Neural crest cell (in vitro differentiated cells): ENCODE measurements around the gene TCEAL8. TPM values are rescaled to one million over a fixed set of nuclear protein-coding genes. Genes with fewer than 3 reads are reported as not detected.
A peak's percentile ranks its signal among the peaks of the same experiment; 100 is the strongest.
"Not testable (repeated sequence)": the region's sequence is repeated elsewhere in the genome, so short reads cannot be mapped to it uniquely, and the experiment has no call there.

ENCODE experiments used
- DNase-seq: peaks from one replicate; pipeline ENCODE4 v3.0.0; 2021; ENCODE audit warnings: low read depth, mixed read lengths, low spot score
- H3K27ac Mint-ChIP-seq: one replicate; pipeline ENCODE4 v1.8.0; 2021; ENCODE audit warnings: mild to moderate bottlenecking, mixed read lengths; ENCODE audit not compliant: unreplicated experiment
- H3K27me3 Mint-ChIP-seq: 2 replicates; pipeline ENCODE4 v1.8.0; 2021; ENCODE audit warnings: low read depth, mild to moderate bottlenecking, mixed read lengths
- H3K36me3 Mint-ChIP-seq: 2 replicates; pipeline ENCODE4 v1.8.0; 2021; ENCODE audit warnings: low read depth, mild to moderate bottlenecking, mixed read lengths
- H3K4me1 Mint-ChIP-seq: 2 replicates; pipeline ENCODE4 v1.8.0; 2021; ENCODE audit warnings: mixed read lengths
- H3K4me3 Mint-ChIP-seq: one replicate; pipeline ENCODE4 v1.8.0; 2021; ENCODE audit warnings: mild to moderate bottlenecking, mixed read lengths
- H3K9me3 Mint-ChIP-seq: 2 replicates; pipeline ENCODE4 v1.8.0; 2021; ENCODE audit warnings: mixed read lengths
- total RNA-seq: library from RNA; stranded (reverse); gene quantifications from 2 replicates; pipeline ENCODE4 v1.2.1, GENCODE V29; 2021
- TF ChIP-seq, protein P1 (sequence below): fragments of 200-600 bp; sonication (generic); conservative IDR thresholded peaks from 2 replicates; pipeline ENCODE4 v1.5.0; 2021; ENCODE audit warnings: antibody characterized with exemption, mild to moderate bottlenecking

Gene TCEAL8
- total RNA-seq, 1 donor from 2014 or later: 58.0 TPM

DNA sequence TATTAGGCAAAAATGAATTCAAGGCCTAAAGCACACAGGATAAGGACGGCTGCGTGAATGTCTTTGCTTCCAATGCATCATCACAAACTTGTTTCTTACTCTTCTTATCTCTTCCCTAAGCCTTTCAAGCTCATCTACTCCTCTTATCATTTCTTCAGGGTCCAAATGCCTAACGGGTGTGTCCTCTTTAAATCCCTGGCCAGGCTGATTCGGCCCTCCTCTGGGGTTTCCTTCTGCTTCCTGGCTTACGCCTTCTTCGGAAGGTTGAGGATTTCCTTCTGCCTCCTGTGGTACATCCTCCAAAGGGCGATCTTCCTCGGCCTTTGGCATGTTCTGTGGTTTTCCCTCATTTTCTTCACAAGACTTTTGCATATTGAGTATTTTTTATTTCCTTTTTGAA, 1.3 kb downstream of the TCEAL8 start:
- Mint-ChIP-seq H3K4me1 (peaks cover 19% of the 10 kb centered on the region), H3K36me3 (peaks cover 4% of the 10 kb centered on the region), H3K27ac (peak overlapping the region; percentile 99), H3K9me3 (no peaks in the 10 kb centered on the region), H3K27me3 (no peaks in the 10 kb centered on the region), H3K4me3 (peak overlapping the region; percentile 95)
- TF ChIP-seq, protein P1, sequence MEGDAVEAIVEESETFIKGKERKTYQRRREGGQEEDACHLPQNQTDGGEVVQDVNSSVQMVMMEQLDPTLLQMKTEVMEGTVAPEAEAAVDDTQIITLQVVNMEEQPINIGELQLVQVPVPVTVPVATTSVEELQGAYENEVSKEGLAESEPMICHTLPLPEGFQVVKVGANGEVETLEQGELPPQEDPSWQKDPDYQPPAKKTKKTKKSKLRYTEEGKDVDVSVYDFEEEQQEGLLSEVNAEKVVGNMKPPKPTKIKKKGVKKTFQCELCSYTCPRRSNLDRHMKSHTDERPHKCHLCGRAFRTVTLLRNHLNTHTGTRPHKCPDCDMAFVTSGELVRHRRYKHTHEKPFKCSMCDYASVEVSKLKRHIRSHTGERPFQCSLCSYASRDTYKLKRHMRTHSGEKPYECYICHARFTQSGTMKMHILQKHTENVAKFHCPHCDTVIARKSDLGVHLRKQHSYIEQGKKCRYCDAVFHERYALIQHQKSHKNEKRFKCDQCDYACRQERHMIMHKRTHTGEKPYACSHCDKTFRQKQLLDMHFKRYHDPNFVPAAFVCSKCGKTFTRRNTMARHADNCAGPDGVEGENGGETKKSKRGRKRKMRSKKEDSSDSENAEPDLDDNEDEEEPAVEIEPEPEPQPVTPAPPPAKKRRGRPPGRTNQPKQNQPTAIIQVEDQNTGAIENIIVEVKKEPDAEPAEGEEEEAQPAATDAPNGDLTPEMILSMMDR: no peak
- DNase-seq: no peak

DNA sequence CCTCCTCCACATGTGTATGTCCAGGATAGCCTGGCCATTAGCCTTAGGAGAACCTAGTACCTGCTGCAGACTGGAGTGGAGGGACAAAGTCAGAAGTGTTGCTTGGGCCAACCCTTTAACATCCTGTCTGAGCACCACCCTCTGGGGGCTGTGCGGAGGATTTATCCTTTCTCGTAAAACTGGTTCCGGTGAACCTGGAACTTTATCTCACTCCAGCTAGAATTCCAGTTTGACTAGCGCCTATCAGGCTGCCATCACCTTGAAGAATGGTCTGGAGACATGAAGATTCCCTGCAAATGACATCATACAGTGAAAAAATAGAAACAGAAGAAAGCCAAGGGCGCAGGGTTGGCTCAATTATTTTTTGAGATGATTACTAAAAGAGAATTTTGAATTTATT, 4.0 kb downstream of the TCEAL8 start:
- H3K4me3 Mint-ChIP-seq: no peak overlapping the region
- H3K27me3 Mint-ChIP-seq: no peaks in the 10 kb centered on the region
- peaks cover 19% of the 10 kb centered on the region for H3K4me1 Mint-ChIP-seq
- H3K27ac Mint-ChIP-seq: no peak overlapping the region
- peaks cover 4% of the 10 kb centered on the region for H3K36me3 Mint-ChIP-seq
- no peak for DNase-seq
- no peaks in the 10 kb centered on the region for H3K9me3 Mint-ChIP-seq
- TF ChIP-seq, protein P1: no peak

DNA sequence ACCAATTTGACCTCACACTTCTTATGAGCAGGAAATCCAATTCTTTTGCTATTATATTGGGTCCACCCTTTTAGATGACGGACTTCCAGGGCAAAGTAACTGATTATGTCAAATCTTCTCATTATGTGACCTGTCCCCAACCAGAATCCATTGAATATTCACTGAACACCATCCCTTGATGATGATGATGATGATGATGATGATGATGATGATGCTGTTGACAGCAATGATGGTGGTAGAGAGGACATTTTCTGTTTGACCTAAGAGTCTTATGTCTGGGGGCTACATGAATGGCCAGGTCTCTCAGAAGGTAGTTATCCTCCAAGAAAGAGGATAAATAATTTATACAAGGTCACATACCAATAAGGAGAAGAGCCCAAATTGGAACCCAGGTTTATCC, 5.2 kb downstream of the TCEAL8 start:
- TF ChIP-seq, protein P1: no peak
- no peaks in the 10 kb centered on the region for H3K9me3 Mint-ChIP-seq
- peaks cover 4% of the 10 kb centered on the region for H3K36me3 Mint-ChIP-seq
- DNase-seq: no peak
- H3K4me1 Mint-ChIP-seq: peaks cover 13% of the 10 kb centered on the region
- no peak overlapping the region for H3K27ac Mint-ChIP-seq
- no peak overlapping the region for H3K4me3 Mint-ChIP-seq
- H3K27me3 Mint-ChIP-seq: no peaks in the 10 kb centered on the region

DNA sequence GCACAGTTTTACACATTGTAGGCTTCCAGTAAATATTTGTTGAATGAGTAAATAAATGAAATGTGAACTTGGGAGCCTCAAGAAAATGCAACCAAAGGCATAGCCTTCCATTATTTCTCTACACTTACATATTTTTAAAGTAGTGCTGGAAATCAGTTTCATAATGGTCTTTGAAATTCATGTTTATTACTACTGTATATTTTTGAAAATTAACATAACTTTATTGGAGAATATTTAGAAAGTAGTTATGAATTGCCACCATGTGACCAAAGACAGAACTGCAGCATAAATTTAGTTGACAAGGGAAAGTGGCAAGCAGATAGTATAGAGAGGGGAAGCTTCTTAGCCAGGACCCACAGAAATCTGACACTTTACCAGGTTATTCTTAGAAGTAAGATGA, 6.4 kb downstream of the TCEAL8 start:
- no peak for DNase-seq
- no peak overlapping the region for H3K27ac Mint-ChIP-seq
- H3K4me3 Mint-ChIP-seq: no peak overlapping the region
- TF ChIP-seq, protein P1: peak; percentile 65
- H3K27me3 Mint-ChIP-seq: no peaks in the 10 kb centered on the region
- H3K36me3 Mint-ChIP-seq: no peaks in the 10 kb centered on the region
- H3K4me1 Mint-ChIP-seq: peaks cover 3% of the 10 kb centered on the region
- H3K9me3 Mint-ChIP-seq: no peaks in the 10 kb centered on the region

DNA sequence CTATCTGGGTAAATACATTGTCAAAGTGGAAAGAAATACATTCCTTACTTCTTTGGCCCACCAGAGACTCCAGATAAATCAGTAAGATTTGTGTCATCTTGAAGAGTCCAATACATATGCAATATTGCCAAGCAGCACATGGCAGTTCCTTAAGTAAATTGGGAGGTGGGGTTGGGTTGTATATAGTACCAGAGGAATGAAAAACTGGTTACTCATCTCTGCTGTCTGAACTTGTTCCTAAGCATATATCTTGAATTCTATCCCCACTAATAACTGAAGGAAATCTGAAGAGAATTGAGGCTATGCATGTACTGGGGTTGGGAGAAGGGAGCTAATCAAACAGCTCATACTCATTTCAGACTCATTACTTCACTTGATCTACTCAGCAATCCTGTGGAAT, 14.8 kb downstream of the TCEAL8 start:
- TF ChIP-seq, protein P1: no peak
- no peaks in the 10 kb centered on the region for H3K36me3 Mint-ChIP-seq
- H3K27ac Mint-ChIP-seq: no peak overlapping the region
- no peaks in the 10 kb centered on the region for H3K27me3 Mint-ChIP-seq
- no peak overlapping the region for H3K4me3 Mint-ChIP-seq
- peaks cover 2% of the 10 kb centered on the region for H3K9me3 Mint-ChIP-seq
- H3K4me1 Mint-ChIP-seq: no peaks in the 10 kb centered on the region
- DNase-seq: no peak

DNA sequence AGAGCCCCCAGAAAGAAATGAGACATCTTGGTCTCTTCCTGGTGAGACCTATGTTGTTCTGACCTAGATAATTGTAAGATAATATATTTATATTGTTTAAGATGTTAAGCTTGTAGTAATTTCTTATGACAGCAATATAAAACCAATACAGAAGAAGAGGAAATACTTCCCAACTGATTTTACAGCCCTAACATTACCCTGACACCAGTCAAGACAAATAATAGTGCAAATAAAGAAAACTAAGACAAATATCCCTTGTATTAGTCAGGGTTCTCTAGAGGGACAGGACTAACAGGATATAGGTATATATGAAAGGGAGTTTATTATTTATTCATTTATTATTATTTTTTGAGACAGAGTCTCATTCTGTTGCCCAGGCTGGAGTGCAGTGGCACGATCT, 18.7 kb downstream of the TCEAL8 start:
- TF ChIP-seq, protein P1: no peak
- peaks cover 10% of the 10 kb centered on the region for H3K4me1 Mint-ChIP-seq
- H3K9me3 Mint-ChIP-seq: peaks cover 7% of the 10 kb centered on the region
- DNase-seq: no peak
- H3K27me3 Mint-ChIP-seq: no peaks in the 10 kb centered on the region
- H3K4me3 Mint-ChIP-seq: no peak overlapping the region
- no peak overlapping the region for H3K27ac Mint-ChIP-seq
- no peaks in the 10 kb centered on the region for H3K36me3 Mint-ChIP-seq

DNA sequence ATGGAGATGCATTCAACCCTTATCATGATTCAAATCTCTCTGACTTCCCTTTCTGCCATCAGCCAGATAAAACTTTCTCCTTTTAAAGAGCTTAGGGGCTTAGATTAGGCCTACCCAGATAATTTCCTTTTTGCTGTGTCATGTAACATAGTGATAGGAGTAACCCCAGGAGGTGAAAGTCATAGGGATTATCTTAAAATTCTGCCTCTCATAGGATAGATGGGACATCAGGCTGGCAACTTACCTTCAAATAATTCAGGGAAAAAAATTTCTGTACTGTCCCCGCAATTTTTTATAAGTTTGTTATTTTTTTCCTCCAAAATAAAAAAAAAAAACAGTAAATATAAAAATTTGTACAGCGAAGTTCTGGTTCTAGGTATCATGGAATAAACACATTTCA, 19.3 kb downstream of the TCEAL8 start:
- not testable (repeated sequence) for H3K27me3 Mint-ChIP-seq, H3K4me1 Mint-ChIP-seq, H3K4me3 Mint-ChIP-seq, H3K36me3 Mint-ChIP-seq, H3K27ac Mint-ChIP-seq, H3K9me3 Mint-ChIP-seq, DNase-seq
